ENCODE results near the gene DCX. TPM values are rescaled to one million over a fixed set of nuclear protein-coding genes. Genes with fewer than 3 reads are reported as not detected.

The DCX gene
- total RNA-seq, 1 experiment from 2014 or later: not detected

DNA sequence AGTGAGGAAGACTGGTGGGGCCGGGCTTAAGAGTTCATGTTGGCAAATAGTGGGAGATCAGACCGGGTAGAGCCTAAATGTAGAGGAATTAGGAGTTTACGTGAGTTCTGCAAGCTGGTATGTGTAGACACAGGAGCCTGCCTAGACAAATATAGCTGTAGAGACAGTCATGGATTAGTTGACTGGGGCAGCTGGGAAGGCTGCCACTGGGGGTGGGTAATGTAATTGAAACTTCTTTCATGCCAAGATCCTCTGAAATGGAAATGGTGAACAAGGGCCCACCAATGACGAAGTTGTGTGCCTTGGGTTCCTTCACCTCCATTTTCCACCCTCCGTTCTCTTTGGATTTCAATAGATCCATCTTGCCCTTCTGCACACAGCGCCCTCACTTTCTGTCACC lies 129.9 kb downstream of the DCX start:
- ChIA-PET CTCF (no interaction called here), POLR2A (ENCODE audit: unreplicated experiment) (no interaction called here)
- Histone ChIP-seq H3K79me2 (ENCODE audit: low read depth) (no peaks in the 10 kb centered on the region), H3K9me2 (ENCODE audit: insufficient read depth) (no peaks in the 10 kb centered on the region), H3K4me2 (no peak overlapping the region), H3K4me1 (replicated peaks; ENCODE audit: insufficient read depth) (no peaks in the 10 kb centered on the region), H3F3A (ENCODE audit: insufficient read depth, low read depth) (no peaks in the 10 kb centered on the region), H3K36me3 (ENCODE audit: low read depth) (no peaks in the 10 kb centered on the region), H3K27ac (no peak overlapping the region), H2AFZ (no peak overlapping the region), H4K20me1 (ENCODE audit: insufficient read depth) (no peaks in the 10 kb centered on the region), H3K27me3 (ENCODE audit: insufficient read depth, low read depth) (no peaks in the 10 kb centered on the region), H3K4me3 (no peak overlapping the region), H3K9me3 (ENCODE audit: insufficient read depth, low read depth) (no peaks in the 10 kb centered on the region)
- no TSS peak for BruUV-seq (replicated peaks)
- intact Hi-C loops (cut with micrococcal nuclease; ENCODE audit: unreplicated experiment): no loop called here
- no peak for TF ChIP-seq EZH2 (IDR thresholded peaks at IDR 0.05; ENCODE audit: low read depth)
- TF ChIP-seq, protein P1, sequence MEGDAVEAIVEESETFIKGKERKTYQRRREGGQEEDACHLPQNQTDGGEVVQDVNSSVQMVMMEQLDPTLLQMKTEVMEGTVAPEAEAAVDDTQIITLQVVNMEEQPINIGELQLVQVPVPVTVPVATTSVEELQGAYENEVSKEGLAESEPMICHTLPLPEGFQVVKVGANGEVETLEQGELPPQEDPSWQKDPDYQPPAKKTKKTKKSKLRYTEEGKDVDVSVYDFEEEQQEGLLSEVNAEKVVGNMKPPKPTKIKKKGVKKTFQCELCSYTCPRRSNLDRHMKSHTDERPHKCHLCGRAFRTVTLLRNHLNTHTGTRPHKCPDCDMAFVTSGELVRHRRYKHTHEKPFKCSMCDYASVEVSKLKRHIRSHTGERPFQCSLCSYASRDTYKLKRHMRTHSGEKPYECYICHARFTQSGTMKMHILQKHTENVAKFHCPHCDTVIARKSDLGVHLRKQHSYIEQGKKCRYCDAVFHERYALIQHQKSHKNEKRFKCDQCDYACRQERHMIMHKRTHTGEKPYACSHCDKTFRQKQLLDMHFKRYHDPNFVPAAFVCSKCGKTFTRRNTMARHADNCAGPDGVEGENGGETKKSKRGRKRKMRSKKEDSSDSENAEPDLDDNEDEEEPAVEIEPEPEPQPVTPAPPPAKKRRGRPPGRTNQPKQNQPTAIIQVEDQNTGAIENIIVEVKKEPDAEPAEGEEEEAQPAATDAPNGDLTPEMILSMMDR (conservative IDR thresholded peaks at IDR 0.05): no peak
- no peak for DNase-seq

DNA sequence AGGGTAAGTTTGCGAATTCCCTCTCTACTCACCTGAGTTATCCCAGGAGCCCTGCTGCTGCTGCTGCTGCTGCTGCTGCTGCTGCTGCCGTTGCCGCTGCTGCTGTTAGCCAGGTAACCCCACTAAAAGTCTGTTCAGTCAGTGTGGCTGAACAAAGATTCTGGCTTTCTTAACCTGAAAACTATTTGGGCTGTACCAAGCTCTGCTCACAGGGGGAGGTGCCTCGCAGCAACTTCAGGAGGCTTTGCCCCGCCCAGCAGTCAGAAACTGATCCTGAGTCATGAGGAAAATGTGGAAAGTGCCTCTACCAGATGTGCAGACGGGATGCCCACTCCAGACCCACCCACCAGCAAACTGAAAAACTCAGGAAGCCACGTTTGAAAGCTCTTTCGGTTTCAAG lies 141.7 kb downstream of the DCX start, which contains the start of gene CAPN6:
Gene CAPN6, minus strand, starts transcription at position 145 of the 400 bp plus-strand sequence. CDS start 6,547 bp downstream, outside the sequence.
- Histone ChIP-seq H3K4me1 (replicated peaks; ENCODE audit: insufficient read depth) (no peaks in the 10 kb centered on the region), H3K27ac (no peak within 1 kb of the TSS), H3K27me3 (ENCODE audit: insufficient read depth, low read depth) (0 out of 2 replicates have a peak, but pooled peaks cover 9% of the 10 kb centered on the region), H3K9me2 (ENCODE audit: insufficient read depth) (no peaks in the 10 kb centered on the region), H3K4me3 (no peak within 1 kb of the TSS), H3K4me2 (no peak within 1 kb of the TSS), H3K9me3 (ENCODE audit: insufficient read depth, low read depth) (no peaks in the 10 kb centered on the region), H3F3A (ENCODE audit: insufficient read depth, low read depth) (no peaks in the 10 kb centered on the region), H3K79me2 (ENCODE audit: low read depth) (no peaks in the 10 kb centered on the region), H3K36me3 (ENCODE audit: low read depth) (no peaks in the 10 kb centered on the region), H2AFZ (no peak within 1 kb of the TSS), H4K20me1 (ENCODE audit: insufficient read depth) (no peaks in the 10 kb centered on the region)
- ChIA-PET POLR2A (ENCODE audit: unreplicated experiment) (no interaction called here), CTCF (no interaction called here)
- TF ChIP-seq EZH2 (IDR thresholded peaks at IDR 0.05; ENCODE audit: low read depth): no peak
- TF ChIP-seq, protein P1 (conservative IDR thresholded peaks at IDR 0.05): no peak
- intact Hi-C loops (cut with micrococcal nuclease; ENCODE audit: unreplicated experiment): no loop called here
- no TSS peak for BruUV-seq (replicated peaks)
- DNase-seq: no peak

DNA sequence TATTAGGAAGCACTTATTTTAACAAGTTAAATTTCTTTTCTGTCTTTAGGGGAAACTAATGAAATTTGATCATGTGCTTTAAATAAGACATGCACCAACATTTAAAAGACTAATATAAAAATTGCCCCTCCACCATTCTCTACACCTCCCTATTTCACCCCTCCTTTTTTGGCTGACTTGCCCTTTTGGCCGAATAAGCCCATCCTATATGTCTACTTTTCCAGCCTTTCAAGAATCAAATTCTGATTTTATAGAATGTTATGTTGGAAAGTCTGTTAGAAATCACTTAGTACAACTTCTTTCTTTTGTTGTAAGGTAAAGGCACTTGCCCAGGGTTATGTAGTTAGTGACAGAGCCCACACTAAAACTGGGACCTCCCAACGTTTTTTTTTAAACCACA lies 143.5 kb downstream of the DCX start:
- no peaks in the 10 kb centered on the region for H4K20me1 ChIP-seq (ENCODE audit: insufficient read depth)
- intact Hi-C loops (cut with micrococcal nuclease; ENCODE audit: unreplicated experiment): no loop called here
- no peak overlapping the region for H3K4me2 ChIP-seq
- ChIA-PET CTCF (no interaction called here), POLR2A (ENCODE audit: unreplicated experiment) (no interaction called here)
- H3K36me3 ChIP-seq (ENCODE audit: low read depth): no peaks in the 10 kb centered on the region
- no peaks in the 10 kb centered on the region for H3K79me2 ChIP-seq (ENCODE audit: low read depth)
- no peak for DNase-seq
- BruUV-seq (replicated peaks): no TSS peak
- H3K9me3 ChIP-seq (ENCODE audit: insufficient read depth, low read depth): no peaks in the 10 kb centered on the region
- no peak overlapping the region for H3K27ac ChIP-seq
- no peaks in the 10 kb centered on the region for H3F3A ChIP-seq (ENCODE audit: insufficient read depth, low read depth)
- no peaks in the 10 kb centered on the region for H3K4me1 ChIP-seq (replicated peaks; ENCODE audit: insufficient read depth)
- H3K27me3 ChIP-seq (ENCODE audit: insufficient read depth, low read depth): 0 out of 2 replicates have a peak, but pooled peaks cover 9% of the 10 kb centered on the region
- TF ChIP-seq EZH2 (IDR thresholded peaks at IDR 0.05; ENCODE audit: low read depth): no peak
- TF ChIP-seq, protein P1 (conservative IDR thresholded peaks at IDR 0.05): no peak
- H3K9me2 ChIP-seq (ENCODE audit: insufficient read depth): no peaks in the 10 kb centered on the region
- no peak overlapping the region for H2AFZ ChIP-seq
- no peak overlapping the region for H3K4me3 ChIP-seq
